Mesenchymal stem cell (in vitro differentiated cells and primary cell): ENCODE measurements around the gene IL31RA.

ENCODE experiments used
- DNase-seq: peaks from one replicate; pipeline ENCODE4 v3.0.0-alpha.2; 2013
- H2AFZ ChIP-seq: one replicate; pipeline ENCODE4 v1.6.1; 2013; ENCODE audit warnings: low read depth, mild to moderate bottlenecking, control low read depth, inconsistent platforms, low read length, moderate library complexity
- H2AK5ac ChIP-seq: 2 replicates; pipeline ENCODE4 v1.6.1; 2013; ENCODE audit warnings: low read length, moderate library complexity, mild to moderate bottlenecking, inconsistent platforms; ENCODE audit not compliant: severe bottlenecking
- H2BK120ac ChIP-seq: one replicate; pipeline ENCODE4 v1.6.1; 2013; ENCODE audit warnings: low read depth, mild to moderate bottlenecking, inconsistent platforms, low read length, moderate library complexity
- H2BK12ac ChIP-seq, 2 experiments: one replicate each; pipeline ENCODE4 v1.6.1; 2013; ENCODE audit warnings: inconsistent platforms in 2 of 2, low read length in 2 of 2, mild to moderate bottlenecking in 2 of 2, moderate library complexity in 2 of 2, control low read depth in 1 of 2
- H2BK15ac ChIP-seq: one replicate; pipeline ENCODE4 v1.6.1; 2013; ENCODE audit warnings: mild to moderate bottlenecking, low read depth, inconsistent platforms; ENCODE audit not compliant: poor library complexity, severe bottlenecking
- H2BK5ac ChIP-seq: 2 replicates; pipeline ENCODE4 v1.6.1; 2013; ENCODE audit warnings: low read depth, mild to moderate bottlenecking, low read length, control low read depth, inconsistent platforms; ENCODE audit not compliant: poor library complexity, severe bottlenecking
- H3K14ac ChIP-seq, 2 experiments: one replicate each; pipeline ENCODE4 v1.6.1; 2013; ENCODE audit warnings: inconsistent platforms in 2 of 2, low read length in 2 of 2, control low read depth in 1 of 2, mild to moderate bottlenecking in 1 of 2, moderate library complexity in 1 of 2
- H3K18ac ChIP-seq, 2 experiments: one replicate each; pipeline ENCODE4 v1.6.1; 2013; ENCODE audit warnings: inconsistent platforms in 2 of 2, low read length in 2 of 2, control low read depth in 1 of 2, low read depth in 1 of 2, mild to moderate bottlenecking in 1 of 2
- H3K23ac ChIP-seq, 2 experiments: one replicate each; pipeline ENCODE4 v1.6.1; 2013; ENCODE audit warnings: inconsistent platforms in 2 of 2, low read length in 2 of 2, mild to moderate bottlenecking in 2 of 2, moderate library complexity in 2 of 2, control low read depth in 1 of 2
- H3K27ac ChIP-seq: 2 replicates; pipeline ENCODE4 v1.5.1; 2013; ENCODE audit warnings: mild to moderate bottlenecking, moderate library complexity, low read length, control low read depth, inconsistent platforms; ENCODE audit not compliant: poor library complexity, severe bottlenecking
- H3K27me3 ChIP-seq, 2 experiments: 2 replicates each; pipeline versions ENCODE4 v1.6.1 to v1.7.0; 2013; ENCODE audit warnings: low read length in 2 of 2, mild to moderate bottlenecking in 2 of 2, moderate library complexity in 2 of 2, control low read depth in 1 of 2, inconsistent platforms in 1 of 2; ENCODE audit not compliant: control insufficient read depth in 1 of 2, insufficient read depth in 1 of 2
- H3K36me3 ChIP-seq, 2 experiments: 2 replicates each; pipeline versions ENCODE4 v1.6.1 to v1.7.0; 2013; ENCODE audit warnings: low read length in 2 of 2, control low read depth in 1 of 2, inconsistent platforms in 1 of 2, low read depth in 1 of 2, mild to moderate bottlenecking in 1 of 2; ENCODE audit not compliant: insufficient read depth in 2 of 2, control insufficient read depth in 1 of 2
- H3K4ac ChIP-seq, 2 experiments: one replicate each; pipeline ENCODE4 v1.6.1; 2013; ENCODE audit warnings: inconsistent platforms in 2 of 2, low read length in 2 of 2, mild to moderate bottlenecking in 2 of 2, moderate library complexity in 2 of 2, control low read depth in 1 of 2, low read depth in 1 of 2
- H3K4me1 ChIP-seq: 2 replicates; pipeline ENCODE4 v1.6.1; 2013; ENCODE audit warnings: low read depth, low read length, control low read depth; ENCODE audit not compliant: control insufficient read depth, insufficient read depth
- H3K4me2 ChIP-seq: 2 replicates; pipeline ENCODE4 v1.6.1; 2013; ENCODE audit warnings: low read length, mild to moderate bottlenecking, inconsistent platforms; ENCODE audit not compliant: poor library complexity, severe bottlenecking
- H3K4me3 ChIP-seq, 2 experiments: 2 replicates each; pipeline versions ENCODE4 v1.5.1 to v1.7.0; 2013; ENCODE audit warnings: low read length in 2 of 2, mild to moderate bottlenecking in 2 of 2, control low read depth in 1 of 2, low read depth in 1 of 2; ENCODE audit not compliant: insufficient read depth in 1 of 2
- H3K79me1 ChIP-seq: replicated peaks from 2 replicates; pipeline ENCODE4 v1.6.1; 2013; ENCODE audit warnings: mild to moderate bottlenecking, control low read depth, low read length, inconsistent platforms; ENCODE audit not compliant: poor library complexity, severe bottlenecking
- H3K9ac ChIP-seq: 2 replicates; pipeline ENCODE4 v1.7.0; 2013; ENCODE audit warnings: mild to moderate bottlenecking, low read length, moderate library complexity
- H3K9me3 ChIP-seq: 2 replicates; pipeline ENCODE4 v1.7.0; 2013; ENCODE audit warnings: mild to moderate bottlenecking, low read length; ENCODE audit not compliant: control insufficient read depth
- H4K8ac ChIP-seq: one replicate; pipeline ENCODE4 v1.6.1; 2013; ENCODE audit warnings: inconsistent platforms, mild to moderate bottlenecking, low read length, moderate library complexity
- H4K91ac ChIP-seq: one replicate; pipeline ENCODE4 v1.6.1; 2013; ENCODE audit warnings: mild to moderate bottlenecking, low read length, inconsistent platforms
- WGBS: methylation state at CpG from one replicate; pipeline ENCODE4 v1.1.7; 2013; ENCODE audit warnings: mixed read lengths; 5-methylcytosine and 5-hydroxymethylcytosine counted together

IL31RA gene

GRCh38 chr5:55913466-55914413 lies 62.6 kb downstream of the IL31RA start:
- peaks cover 26% of the 10 kb centered on the region for H3K4me1 ChIP-seq
- H2BK12ac ChIP-seq, result no peak overlapping the region
- H3K27me3 ChIP-seq, result no peaks in the 10 kb centered on the region
- H2BK5ac ChIP-seq, result peak overlapping the region; percentile 95
- peaks cover 3% of the 10 kb centered on the region for H3K79me1 ChIP-seq
- H3K4me3 ChIP-seq, result no peak overlapping the region
- no peak overlapping the region for H2BK15ac ChIP-seq
- no peak overlapping the region for H3K18ac ChIP-seq
- no peak overlapping the region for H2BK120ac ChIP-seq
- no peak overlapping the region for H2AK5ac ChIP-seq
- H3K9me3 ChIP-seq, result no peaks in the 10 kb centered on the region
- H3K9ac ChIP-seq, result no peak overlapping the region
- H3K4me2 ChIP-seq, result peak overlapping the region; percentile 40
- no peak overlapping the region for H4K91ac ChIP-seq
- H3K27ac ChIP-seq, result peak overlapping the region; percentile 91
- no peak overlapping the region for H3K23ac ChIP-seq
- no peak overlapping the region for H3K4ac ChIP-seq
- H3K36me3 ChIP-seq, result peaks cover 0 to 9% of the 10 kb centered on the region in 2 experiments
- H4K8ac ChIP-seq, result no peak overlapping the region
- WGBS, result 90% methylated on average over 10 of the region's 10 CpGs
- DNase-seq, result no peak
- no peak overlapping the region for H3K14ac ChIP-seq
- H2AFZ ChIP-seq, result no peak overlapping the region

- H3K4me2 ChIP-seq, result no peak overlapping the region
- DNase-seq, result no peak
- no peak overlapping the region for H4K91ac ChIP-seq
- no peak overlapping the region for H3K23ac ChIP-seq
- H2AK5ac ChIP-seq, result peak overlapping the region; percentile 92
- no peak overlapping the region for H2BK12ac ChIP-seq
- peaks cover 29% of the 10 kb centered on the region for H3K4me1 ChIP-seq
- no peak overlapping the region for H3K9ac ChIP-seq
- peaks cover 0 to 9% of the 10 kb centered on the region in 2 experiments for H3K36me3 ChIP-seq
- H3K18ac ChIP-seq, result no peak overlapping the region
- WGBS, result 94% methylated on average over 2 of the region's 2 CpGs
- H3K9me3 ChIP-seq, result no peaks in the 10 kb centered on the region
- H3K27ac ChIP-seq, result peak overlapping the region; percentile 76
- peaks cover 3% of the 10 kb centered on the region for H3K79me1 ChIP-seq
- H3K27me3 ChIP-seq, result no peaks in the 10 kb centered on the region
- H2BK15ac ChIP-seq, result no peak overlapping the region
- no peak overlapping the region for H3K14ac ChIP-seq
- no peak overlapping the region for H2BK120ac ChIP-seq
- H4K8ac ChIP-seq, result no peak overlapping the region
- no peak overlapping the region for H2BK5ac ChIP-seq
- H3K4me3 ChIP-seq, result no peak overlapping the region
- H3K4ac ChIP-seq, result no peak overlapping the region
- no peak overlapping the region for H2AFZ ChIP-seq
Measured at GRCh38 chr5:55914971-55915370, 63.8 kb downstream of the IL31RA start.

GRCh38 chr5:55915783-55916182 lies 64.6 kb downstream of the IL31RA start:
- no peak for DNase-seq
- WGBS, result 100% methylated on average over 2 of the region's 3 CpGs
- Histone ChIP-seq H2AK5ac (peak overlapping the region; percentile 4), H3K4me1 (peaks cover 31% of the 10 kb centered on the region), H3K18ac (no peak overlapping the region), H2BK15ac (no peak overlapping the region), H2AFZ (no peak overlapping the region), H2BK120ac (no peak overlapping the region), H4K91ac (no peak overlapping the region), H3K27me3 (no peaks in the 10 kb centered on the region), H3K23ac (no peak overlapping the region), H3K4ac (no peak overlapping the region), H2BK5ac (no peak overlapping the region), H4K8ac (no peak overlapping the region), H3K4me3 (no peak overlapping the region), H3K36me3 (peaks cover 0 to 4% of the 10 kb centered on the region in 2 experiments), H3K14ac (no peak overlapping the region), H3K79me1 (peaks cover 3% of the 10 kb centered on the region), H3K9ac (no peak overlapping the region), H2BK12ac (no peak overlapping the region), H3K4me2 (no peak overlapping the region), H3K27ac (no peak overlapping the region), H3K9me3 (no peaks in the 10 kb centered on the region)

GRCh38 chr5:55916986-55917385 lies 65.8 kb downstream of the IL31RA start:
- Histone ChIP-seq H2BK15ac (no peak overlapping the region), H3K9me3 (no peaks in the 10 kb centered on the region), H3K36me3 (peaks cover 0 to 3% of the 10 kb centered on the region in 2 experiments), H3K27ac (no peak overlapping the region), H2BK12ac (no peak overlapping the region), H4K91ac (no peak overlapping the region), H3K27me3 (no peaks in the 10 kb centered on the region), H2AFZ (no peak overlapping the region), H3K9ac (no peak overlapping the region), H3K79me1 (peaks cover 3% of the 10 kb centered on the region), H3K14ac (no peak overlapping the region), H3K4me2 (no peak overlapping the region), H3K23ac (no peak overlapping the region), H2AK5ac (peak overlapping the region; percentile 77), H2BK120ac (no peak overlapping the region), H3K18ac (no peak overlapping the region), H4K8ac (no peak overlapping the region), H3K4me1 (peaks cover 31% of the 10 kb centered on the region), H2BK5ac (no peak overlapping the region), H3K4ac (no peak overlapping the region), H3K4me3 (no peak overlapping the region)
- WGBS, result 93% methylated on average over 10 of the region's 10 CpGs
- DNase-seq, result no peak
